Activated CD4-positive, alpha-beta T cell treated with anti-CD3 and anti-CD28 coated beads, Interleukin-2, Interleukin-6, amounts not matched to agents 100 ng/mL and 50 ng/mL, durations not matched to agents 16 hours and 8 hours (primary cell): ENCODE measurements around the gene INCA1.

ENCODE experiments used
- DNase-seq: peaks from one replicate; pipeline ENCODE4 v3.0.0-alpha.2; 2020

INCA1 gene

DNA sequence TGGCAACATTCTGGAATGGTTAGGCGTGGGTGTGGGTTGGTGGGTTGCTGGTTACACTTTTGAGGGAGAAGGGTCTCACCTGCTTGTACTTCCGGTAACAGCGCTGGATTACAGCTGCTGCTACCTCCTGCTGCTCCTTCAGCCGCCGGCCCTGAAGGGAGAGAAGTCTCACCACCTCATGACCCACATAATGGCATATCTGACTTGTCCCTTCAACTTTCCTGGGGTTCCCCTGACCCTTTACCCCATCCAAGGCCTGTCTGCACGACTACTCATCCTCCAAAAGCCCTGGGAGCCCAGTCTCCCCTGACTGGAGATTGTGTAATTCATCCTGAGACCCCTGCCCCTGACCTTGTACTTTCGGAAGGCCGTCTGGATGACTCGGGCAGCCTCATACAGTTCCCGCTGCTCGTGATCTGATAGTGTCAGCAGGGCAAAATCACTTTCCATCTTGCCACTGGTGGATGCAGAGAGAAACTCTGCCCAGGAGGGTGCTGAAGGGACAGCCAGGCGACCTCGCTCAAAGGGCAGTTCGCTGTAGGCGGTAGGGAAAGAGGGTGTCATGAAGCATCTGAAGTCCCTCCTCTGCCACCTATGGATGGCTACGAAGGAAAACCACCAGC, 27.7 kb downstream of the INCA1 start:
- peak; percentile 21 for DNase-seq

DNA sequence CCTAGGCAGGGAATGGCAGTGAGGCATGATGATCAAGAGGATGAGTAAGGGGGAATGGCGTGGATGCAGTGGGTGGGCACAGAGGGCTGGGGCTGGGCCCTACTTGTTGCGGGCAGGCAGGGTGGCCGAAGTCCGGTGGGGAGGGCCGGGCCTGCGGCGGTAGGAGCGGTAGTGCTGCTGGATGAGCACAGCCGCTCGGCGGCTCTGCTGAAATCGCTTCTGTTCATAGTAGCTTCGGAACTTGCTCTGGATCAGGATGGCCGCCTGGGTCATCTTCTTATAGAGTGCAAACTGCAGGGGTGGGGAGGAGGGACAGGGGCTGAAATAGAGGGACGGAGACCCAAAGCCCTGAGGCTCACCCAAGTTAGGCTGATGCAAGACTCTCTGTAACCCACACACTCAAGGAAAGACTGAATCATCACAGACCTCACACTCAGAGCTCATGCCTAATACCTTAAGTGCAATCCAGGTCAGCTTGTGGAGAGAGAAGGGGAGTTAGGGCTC, 28.2 kb downstream of the INCA1 start:
- peak; percentile 85 for DNase-seq

DNA sequence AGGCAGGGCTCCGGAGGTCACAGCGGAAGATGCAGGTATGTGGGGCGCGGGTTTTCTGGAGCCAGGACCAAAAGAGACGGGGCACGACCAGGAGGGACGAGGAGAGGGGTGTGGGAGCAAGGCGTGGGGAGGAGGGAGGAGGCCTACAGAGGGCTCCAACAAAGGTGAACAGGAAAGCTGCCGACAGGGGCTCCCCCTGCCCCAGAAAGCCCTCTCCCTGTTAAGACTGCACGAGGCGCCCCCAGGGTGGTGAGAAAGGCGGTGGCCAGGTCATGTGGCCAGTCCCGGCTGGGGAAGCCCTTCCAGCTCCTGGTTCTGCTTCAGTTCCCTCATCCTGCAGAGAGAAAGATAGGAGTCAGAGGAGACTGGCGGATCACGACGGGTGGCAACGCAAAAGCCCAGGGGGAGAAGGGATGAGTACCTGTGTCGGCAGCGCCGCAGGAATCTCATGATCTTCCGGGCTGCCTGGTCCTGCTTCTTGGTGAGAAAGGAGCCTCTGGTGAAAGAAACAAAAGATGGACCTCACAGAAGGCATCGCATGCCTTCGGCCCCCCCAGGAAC, 28.8 kb downstream of the INCA1 start:
- DNase-seq: peak; percentile 38

DNA sequence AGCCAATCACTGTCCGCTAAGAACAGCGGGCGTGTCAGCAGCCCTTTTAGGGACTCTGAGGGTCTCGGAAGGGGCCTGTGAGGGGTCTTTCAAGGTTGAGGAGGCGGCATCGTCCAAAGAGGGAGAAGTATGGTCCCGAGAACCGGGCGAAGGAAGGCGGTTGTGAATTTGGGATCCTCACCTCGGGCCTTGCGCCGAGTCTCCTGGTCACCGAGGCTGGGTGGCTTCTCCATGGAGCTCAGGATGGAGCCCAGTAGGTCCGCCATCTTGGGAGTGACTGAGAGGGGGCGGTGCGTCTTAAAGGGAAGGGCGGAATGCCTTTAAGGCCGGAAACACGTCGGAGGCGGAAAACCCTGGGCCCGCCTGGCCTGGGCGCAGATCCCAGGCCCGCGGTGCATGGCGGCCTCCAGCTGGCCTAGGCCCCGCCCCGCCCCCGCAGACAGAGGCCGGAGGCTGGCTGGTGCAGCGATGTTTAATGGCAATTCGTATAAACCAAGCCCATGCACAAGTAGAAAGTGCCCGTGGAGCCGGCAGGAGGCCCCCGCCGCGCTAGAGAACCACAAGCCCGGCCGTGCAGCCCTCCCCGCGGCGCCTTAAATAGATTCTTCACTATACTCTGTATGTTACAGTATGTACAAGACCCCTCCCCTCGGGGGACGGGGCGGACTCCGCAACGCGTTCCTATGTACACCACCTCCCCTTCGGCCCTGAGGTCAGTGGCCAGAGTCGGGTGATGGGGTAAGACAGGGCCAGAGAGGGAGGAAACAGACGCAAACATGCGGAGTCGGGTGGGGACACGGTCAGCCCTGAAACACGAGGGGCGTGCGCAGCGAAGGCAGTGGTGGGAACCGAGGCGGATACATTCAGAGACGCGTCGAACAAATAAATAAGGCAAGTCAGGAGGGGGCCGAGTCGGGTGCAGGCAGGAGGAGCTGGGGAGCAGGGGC, 29.5 kb downstream of the INCA1 start, which contains the start of gene SPAG7:
Gene SPAG7 (minus strand): TSS at position 279 of the 947 bp plus-strand sequence. CDS start 13 bp downstream, at position 266.
- DNase-seq: peak; percentile 96

DNA sequence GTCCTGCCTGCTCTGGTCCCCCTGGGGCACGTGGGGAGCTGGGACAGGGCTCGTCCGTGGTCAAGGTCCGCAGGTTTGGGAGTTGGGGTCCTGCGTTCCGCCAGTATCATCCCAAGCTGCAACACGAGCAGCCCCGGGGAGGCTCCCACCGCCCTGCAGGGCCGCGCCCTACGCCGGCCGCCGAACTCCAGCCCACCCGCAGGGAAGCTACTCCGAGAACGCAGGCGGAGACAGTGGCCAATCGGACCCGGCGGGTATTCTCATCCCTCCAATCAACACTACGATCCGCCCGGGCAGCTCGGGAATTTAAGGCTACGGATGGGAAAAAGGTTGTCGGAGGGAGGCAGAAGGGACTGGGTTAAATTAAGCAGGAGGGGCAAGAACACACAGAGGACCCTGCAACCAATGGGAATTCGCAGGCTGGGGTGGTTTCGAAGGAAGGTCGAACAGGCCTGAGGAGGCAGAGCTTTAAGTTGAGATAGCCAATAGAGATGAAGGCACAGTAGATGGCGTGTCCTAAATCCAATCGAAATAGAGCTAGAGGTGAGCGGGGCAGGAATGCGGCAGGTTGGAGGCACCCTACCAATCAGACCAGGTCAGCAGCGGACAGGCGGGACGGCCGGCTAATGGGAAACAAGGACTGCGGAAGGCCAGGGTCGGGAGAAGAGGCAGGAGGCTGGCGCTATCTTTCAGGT, 30.3 kb downstream of the INCA1 start:
- peak; percentile 98 for DNase-seq

DNA sequence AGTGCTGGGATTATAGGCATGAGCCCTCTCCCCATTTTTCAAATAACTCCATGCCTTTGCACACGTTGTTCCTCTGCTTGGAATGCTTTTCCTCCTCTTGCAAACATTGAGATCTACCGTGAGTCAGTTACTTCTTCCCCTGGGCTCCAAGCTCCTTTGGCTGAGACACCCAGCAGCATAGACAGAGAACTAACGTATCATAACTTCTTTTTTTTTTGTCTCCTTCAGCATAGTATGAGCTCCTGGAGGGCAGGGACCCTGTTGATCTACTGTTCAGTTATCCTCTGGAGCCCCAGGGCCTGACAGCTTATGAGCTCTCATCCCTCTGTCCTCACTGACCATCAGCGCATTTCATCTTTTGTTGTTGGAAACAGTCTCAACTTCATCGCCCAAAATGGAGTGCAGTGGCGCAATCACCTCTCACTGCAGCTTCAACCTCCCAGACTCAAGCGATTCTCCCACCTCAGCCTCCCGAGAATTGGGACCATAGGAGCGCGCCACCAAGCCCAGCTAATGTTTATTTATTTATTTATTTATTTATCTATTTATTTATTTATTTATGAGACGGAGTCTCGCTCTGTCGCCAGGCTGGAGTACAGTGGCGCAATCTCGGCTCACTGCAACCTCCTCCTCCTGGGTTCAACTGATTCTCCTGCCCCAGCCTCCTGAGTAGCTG, 31.9 kb downstream of the INCA1 start:
- DNase-seq: no peak

DNA sequence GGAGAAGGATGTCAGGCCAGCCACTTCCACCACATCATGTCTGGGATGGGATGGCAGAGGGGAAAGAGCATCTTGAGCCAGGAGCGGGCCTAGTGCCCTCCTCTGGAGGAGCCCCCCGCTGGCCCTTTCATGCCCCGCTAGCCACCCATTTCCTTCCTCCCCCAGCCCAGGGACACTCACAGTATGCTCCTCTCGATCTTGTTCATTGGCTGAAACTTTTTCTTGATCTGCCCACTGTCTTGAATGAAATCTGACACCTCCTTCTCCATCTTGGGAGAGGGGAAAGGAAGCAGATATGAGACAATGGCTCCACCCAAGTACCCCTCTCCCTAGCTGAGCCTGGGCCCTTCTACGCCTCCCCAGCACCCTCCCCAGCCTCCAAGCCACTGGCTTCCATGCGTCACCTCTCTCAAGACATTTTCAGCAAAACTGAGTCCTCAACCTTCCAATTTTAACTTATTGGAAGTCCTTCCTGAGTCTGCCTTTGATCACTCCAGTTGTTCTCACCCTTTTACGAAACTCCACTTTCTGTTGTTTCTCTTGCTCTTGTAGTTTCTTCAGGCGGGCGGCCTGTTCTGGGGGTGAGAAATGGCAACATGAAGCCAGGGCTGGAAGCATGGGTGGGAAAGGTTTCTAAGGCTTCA, 36.9 kb downstream of the INCA1 start:
- DNase-seq: no peak

DNA sequence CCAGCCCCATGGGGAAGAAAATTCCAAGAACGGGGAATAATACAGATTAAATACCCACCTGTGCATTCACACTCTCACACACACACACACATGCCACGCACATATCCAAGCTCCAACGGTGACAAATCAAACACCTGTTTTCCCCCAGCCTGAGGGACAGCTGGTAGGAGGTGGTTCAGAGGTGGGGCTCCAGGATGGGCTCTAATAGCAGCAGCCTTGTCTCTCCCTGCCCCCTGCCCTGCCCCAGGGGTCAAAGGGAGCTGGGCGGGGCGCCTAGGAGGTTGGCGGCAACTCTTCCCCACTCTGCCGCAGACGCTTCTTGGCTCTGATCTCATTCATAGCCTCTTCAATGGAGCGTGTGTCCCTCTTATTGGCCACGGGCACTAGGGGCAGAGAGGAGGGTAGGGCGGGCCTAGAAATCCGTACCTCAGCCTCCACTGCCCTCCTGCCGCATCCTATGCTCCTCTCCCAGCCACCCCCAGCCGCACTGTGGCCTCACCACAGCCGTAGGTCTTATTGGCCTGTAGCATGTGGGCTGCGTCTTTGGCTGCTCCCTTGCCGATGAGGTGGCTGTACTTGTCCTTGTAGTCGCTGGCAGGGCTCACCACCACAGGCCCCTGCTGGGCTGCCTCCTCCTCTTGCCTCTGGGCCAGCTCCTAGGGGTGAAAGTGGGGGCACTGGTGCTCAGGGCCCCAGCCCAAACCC, 37.9 kb downstream of the INCA1 start:
- DNase-seq: no peak

DNA sequence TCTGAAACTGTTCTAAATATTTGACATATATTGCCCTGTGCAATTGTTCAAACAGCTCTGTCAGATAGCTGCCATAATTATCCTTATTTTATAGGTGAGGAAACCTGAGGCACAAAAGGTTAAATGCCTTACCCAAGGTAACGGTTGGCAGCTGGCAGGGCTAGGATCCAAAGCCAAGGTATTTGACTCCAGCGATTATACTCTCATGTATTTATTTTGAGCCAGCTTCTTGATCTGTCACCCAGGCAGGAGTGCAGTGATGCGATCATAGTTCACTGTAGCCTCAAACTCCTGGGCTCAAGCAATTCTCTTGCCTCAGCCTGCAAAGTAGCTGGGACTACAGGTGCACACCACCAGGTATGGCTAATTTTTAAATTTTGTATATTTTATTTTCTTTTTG, 39.2 kb downstream of the INCA1 start:
- DNase-seq: no peak

DNA sequence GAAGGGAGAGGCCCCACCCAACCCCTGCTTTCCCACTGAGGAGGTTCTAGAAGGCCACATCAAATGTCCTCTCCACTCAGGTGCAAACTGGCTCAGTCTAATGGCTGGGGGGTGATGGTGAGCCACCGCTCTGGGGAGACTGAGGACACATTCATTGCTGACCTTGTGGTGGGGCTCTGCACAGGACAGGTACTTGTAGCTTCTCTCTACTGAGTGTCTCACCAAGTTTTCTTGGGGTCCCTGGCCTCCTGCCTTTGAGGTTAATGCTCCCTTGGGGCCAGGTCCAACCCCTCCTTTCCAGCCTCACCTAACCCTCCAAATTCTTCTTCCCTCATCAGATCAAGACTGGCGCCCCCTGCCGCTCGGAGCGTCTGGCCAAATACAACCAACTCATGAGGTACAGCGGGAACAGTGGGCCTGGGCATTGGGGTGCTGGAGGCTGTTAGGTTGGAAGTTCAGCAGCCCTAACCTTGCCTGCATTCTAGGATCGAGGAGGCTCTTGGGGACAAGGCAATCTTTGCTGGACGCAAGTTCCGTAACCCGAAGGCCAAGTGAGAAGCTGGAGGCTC, 40.7 kb downstream of the INCA1 start:
- DNase-seq: peak; percentile 44

DNA sequence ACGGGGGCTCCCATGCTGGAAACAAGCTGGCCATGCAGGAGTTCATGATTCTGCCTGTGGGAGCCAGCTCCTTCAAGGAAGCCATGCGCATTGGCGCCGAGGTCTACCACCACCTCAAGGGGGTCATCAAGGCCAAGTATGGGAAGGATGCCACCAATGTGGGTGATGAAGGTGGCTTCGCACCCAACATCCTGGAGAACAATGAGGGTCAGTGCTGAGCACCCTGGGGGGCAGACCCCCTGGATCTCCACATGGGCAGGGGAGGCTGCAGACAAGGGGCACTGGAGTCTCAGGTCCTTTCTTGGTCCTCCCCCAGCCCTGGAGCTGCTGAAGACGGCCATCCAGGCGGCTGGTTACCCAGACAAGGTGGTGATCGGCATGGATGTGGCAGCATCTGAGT, 42.2 kb downstream of the INCA1 start:
- no peak for DNase-seq

DNA sequence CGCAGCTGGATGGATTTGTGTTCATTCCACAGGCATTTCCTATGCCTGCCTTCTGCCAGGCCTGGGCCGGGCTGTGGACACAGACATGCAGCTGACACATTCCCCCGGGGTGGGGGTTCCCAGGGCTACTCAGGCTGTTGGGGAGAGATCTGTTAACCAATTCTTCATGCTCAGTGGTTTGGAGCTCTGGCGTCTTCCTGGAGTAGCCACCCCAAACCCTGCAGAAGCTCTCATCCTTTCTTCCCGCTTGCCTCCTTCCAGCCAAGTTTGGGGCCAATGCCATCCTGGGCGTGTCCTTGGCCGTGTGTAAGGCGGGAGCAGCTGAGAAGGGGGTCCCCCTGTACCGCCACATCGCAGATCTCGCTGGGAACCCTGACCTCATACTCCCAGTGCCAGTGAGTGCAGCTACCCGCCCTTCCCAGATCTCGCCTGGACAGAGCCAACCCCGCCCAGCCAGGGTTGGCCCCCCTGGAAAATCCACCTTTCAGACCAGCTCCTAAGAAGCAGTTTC, 43.8 kb downstream of the INCA1 start:
- no peak for DNase-seq

DNA sequence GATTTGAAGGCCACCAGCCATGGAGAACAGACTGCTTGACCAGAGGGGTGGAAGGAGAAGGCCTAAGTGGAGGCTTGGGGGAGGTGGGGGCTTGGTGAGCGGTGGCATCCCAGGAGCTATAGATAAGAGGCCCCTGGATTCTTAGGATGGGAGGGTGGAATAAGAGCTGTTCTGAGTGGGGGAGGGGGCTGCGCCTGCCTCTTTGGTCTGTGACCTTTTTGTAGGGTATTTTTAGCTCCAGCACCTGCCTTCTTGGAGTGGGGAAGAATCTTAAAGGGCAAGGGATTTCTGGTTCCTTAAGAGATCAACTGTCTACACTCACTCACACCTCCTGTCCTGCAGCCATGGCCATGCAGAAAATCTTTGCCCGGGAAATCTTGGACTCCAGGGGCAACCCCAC, 45.8 kb downstream of the INCA1 start:
- no peak for DNase-seq

DNA sequence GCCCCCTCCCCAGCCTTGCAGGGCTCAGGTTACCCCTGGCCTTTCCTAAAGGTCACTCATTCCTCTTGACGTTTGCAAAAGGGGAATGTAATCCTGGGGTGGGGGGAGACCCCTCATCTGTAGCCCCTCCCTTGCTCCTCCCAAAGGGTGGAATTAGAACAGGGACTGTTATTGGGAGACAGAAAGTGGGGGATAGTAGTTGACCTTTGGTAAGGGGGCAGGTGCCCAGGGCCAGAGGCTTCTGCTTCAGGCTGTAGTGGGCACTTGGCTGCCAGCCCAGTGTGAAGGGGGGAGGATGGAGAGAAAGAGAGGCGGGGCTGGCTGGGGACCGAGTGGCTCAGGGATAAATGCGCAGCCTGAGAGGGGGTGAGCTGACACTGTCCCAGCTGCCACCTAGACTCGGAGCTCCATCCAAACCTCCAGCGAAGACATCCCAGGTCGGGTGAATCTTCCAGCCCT, 46.5 kb downstream of the INCA1 start, which contains the start of gene ENO3:
Gene ENO3 (plus strand): TSS at position 374 of the 459 bp plus-strand sequence. CDS start 711 bp downstream, outside the sequence.
- DNase-seq: peak; percentile 12

DNA sequence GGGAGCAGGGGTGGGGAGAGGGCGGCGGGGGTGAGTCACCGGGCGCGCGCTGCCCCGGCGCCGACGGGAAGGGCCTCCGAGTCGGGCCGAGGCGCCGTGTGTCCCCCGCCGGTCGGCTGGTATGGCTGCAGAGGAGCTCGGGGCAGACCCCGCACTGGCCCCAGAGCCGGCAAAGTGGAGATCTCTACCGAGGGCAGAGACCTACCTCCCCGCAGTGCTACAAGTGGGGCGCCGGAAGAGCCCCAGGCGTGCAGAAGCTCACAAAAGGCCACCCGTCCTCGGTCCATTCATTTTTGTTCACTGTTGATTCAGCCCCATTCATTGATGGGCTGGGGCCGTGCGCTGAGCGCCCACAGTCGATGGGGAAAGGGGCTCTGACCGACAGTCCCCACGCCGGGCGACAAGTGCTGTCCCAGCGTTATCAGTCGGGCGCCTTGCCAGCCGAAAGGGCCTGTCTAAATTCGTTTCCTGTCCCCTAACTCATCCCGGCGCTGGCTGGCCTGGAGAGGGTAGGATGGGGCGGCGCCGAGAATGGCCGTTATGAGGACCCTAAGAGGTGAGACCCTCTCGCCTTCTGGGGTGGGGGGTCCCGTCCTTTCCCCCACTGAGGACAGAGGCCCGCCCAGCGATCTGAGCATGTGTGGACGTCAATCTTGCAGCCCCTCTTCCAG, 47.1 kb downstream of the INCA1 start:
- peak; percentile 47 for DNase-seq

DNA sequence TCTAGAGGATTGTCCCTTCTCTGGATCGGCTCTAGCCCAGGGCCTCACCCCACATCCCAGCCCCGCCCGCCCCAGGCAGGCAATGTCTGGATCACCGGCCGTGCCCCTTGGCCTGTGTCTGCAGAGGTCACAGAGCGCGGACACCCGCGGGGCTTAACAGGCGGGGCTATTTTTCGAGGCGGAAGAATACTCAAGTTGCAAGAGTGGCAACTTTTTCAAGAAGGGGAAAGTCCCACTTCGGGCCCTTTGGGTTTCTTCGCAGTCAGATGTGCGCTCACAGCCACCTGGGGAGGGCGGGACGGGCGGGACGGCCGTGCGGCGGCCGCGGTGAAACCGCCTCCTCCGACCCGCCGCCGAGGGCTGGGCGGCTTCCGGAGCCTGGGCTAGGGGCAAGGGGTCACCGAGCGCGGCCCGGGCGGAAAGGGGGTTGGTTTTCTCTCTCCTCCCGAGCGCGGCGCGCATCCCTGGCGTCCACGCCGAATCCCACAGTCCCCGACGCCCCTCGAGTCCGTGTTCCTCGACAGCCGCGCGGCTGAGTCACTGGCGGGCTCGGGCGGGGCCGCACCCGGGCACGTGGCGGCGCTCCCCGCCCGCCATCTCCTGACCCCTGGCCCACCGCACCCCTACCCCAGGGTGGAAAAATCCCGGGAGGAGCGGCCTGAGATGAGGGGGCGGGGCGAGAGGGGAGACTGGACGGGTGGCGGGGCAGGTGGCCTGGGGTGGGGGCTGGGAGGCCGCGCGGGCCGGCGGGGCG, 47.8 kb downstream of the INCA1 start:
- DNase-seq: peak; percentile 90

DNA sequence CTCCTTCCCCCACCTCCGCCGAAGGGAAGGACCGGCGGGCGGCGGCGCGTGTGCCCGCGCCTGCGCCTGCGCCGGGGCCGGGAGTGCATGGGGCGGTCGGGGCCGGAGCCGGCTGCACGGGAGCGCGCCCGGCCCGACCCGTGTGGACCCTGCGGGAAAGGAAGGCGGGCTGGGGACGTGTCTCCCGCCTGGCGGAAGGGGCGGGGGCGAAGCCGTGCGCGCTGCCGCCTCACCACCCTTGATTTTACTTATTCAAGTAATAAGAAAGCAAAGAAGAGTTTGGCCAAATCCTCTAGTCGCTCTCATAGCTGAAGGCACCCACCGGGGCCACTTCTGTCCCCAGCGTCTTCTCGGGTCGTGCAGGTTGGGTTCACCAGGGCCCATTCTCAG, 48.4 kb downstream of the INCA1 start:
- DNase-seq: peak; percentile 88

DNA sequence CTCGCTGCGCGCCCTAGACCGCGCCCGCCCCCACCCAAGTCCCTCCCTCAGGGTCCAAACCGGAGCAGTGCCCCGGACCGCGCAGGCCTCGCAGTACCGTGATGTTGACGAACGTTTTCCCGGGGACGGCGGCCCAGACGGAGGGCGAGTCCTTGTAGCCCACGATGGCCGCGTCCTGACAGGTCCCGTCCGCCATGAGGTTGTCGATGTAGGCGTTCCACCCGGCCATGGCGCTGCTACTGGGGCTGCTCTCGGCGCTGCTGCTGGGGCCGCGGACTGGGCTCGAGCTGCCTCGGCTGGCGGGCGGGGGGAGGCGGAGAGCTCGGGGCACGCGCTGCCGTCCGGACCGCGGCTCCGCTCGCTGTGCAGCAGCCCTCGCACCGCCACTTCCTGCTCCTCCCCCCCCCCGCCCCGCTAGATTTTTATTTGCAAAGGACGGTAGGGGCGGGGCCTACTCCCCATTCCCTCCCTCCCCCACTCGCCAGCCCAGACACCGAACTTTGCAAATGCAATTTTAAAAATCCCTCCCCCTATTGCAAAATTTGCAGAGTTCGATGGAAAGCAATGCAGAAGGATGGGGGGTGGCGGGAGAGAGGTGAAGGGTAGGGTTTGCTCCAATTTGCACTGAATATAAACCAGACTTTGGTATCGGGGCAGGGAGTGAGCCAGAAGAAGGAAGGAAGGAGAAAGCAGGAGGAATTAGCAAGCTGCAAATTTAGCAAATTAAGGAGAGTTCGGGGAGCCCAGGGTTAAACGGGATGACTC, 49.0 kb downstream of the INCA1 start, which contains the start of gene PFN1:
Gene PFN1 (minus strand): TSS at position 365 of the 765 bp plus-strand sequence. CDS start 136 bp downstream, at position 229.
- peak; percentile 95 for DNase-seq
